GM21447 (cell line): ENCODE measurements around the gene IFI30.

Experiments
- ATAC-seq: cut with Tn5 transposase; IDR thresholded peaks from one replicate; pipeline ENCODE4 v1.9.1; 2021; ENCODE audit not compliant: unreplicated experiment

The IFI30 gene

GRCh38 chr19:18223860-18224524, 50.4 kb downstream of the IFI30 start:
- no peak for ATAC-seq

GRCh38 chr19:18224525-18225354, 51.1 kb downstream of the IFI30 start:
- peak; percentile 80 for ATAC-seq

- ATAC-seq: no peak
Measured at GRCh38 chr19:18225355-18225701, 51.7 kb downstream of the IFI30 start.

DNA sequence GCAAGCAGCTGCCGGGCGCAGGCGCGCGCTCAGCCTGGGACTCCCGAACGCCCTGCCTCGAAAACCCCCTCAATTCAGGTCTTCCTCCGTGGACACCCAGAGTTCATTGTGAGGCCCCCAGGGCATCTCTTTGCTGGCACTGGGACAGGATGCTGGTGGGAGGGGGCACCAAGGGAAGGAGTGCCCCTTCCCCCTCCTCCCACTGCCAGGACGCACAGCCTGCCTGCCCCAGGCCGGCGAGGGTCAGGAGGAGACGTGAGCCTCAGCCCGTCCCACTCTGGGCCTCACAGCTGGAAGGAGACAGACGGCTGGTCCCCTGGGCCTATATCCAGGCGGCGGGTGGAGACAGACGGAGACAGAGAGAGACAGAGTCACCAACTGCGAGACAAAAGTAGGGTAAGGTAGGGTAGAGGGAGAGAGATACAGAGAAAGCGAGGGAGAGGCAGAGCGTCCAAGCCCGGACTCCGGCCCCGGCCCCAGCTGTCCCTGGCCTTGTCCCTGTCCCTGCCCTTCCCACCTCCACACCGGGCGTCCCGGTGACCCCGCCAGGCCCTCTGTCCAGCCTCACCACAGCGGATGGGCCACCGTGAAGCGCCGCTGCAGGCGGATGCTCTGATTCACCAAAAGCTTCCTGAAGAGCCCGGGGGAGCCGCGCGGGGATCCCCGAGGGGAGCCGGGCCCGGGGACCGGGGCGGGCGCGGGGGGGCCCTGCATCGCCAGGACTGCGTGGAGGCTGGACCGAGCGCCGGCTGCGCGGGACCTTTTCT, 52.3 kb downstream of the IFI30 start, which contains the start of gene PDE4C:
TSS of gene PDE4C (minus strand) at position 737 of the 767 bp plus-strand sequence. CDS start at position 714, 23 bp downstream.
- ATAC-seq: no peak

DNA sequence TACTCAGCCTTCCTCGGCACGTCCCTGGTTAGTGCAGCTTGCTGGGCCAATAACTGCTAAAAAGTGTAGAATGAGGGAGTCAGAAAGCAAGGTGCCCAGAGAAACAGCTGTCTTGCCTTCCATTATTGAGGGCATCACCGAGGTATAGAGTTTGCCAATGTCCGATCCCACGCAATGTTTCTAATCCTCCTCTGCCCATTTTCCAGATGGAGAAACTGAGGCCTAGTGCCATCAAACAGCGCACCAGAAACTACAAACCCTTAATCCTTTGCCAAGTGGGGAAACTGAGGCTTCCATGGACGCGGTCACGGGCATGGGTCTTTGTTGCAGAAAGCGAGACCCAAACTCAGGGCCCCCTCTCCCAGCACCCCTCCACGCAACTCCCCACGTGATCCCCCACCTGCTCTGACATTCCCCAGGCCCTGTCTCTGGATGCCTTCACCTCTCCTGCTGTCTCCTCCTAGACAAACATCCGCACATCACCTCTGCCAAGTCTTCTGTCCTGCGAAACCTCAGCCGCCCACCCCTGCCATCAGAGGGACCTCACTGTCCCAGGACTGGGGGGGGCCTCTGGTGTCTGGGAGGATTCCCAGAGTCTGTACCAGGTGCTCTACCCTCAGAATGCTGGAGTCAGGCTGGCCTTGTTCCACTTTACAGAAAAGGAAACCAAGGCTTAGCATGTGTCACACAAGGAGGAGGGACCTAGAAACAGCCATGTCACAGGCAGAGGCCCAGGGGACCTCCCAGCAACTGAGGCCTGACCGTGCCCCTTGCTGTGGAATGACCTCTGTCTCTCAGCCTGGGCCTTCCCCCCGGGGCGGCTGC, 53.6 kb downstream of the IFI30 start:
- ATAC-seq: no peak
